ENCODE results near the gene UBE2Q1.

The UBE2Q1 gene

GRCh38 chr1:154586231-154586630 lies 27.8 kb upstream of the UBE2Q1 start:
- H3K36me3 ChIP-seq (ENCODE audit: insufficient read depth, low read length): peaks cover 74% of the 10 kb centered on the region
- no peaks in the 10 kb centered on the region for H3K4me1 ChIP-seq (ENCODE audit: insufficient read depth, low read length)
- no peaks in the 10 kb centered on the region for H3K9me3 ChIP-seq (ENCODE audit: control insufficient read depth, insufficient read depth, low read length)
- no peak overlapping the region for H3K9ac ChIP-seq (ENCODE audit: low read depth, low read length)

- H3K36me3 ChIP-seq (ENCODE audit: insufficient read depth, low read length): peaks cover 70% of the 10 kb centered on the region
- H3K4me1 ChIP-seq (ENCODE audit: insufficient read depth, low read length): no peaks in the 10 kb centered on the region
- no peaks in the 10 kb centered on the region for H3K9me3 ChIP-seq (ENCODE audit: control insufficient read depth, insufficient read depth, low read length)
- H3K9ac ChIP-seq (ENCODE audit: low read depth, low read length): no peak overlapping the region
Observed at GRCh38 chr1:154584267-154584994, 26.0 kb upstream of the UBE2Q1 start.

- peaks cover 65% of the 10 kb centered on the region for H3K36me3 ChIP-seq (ENCODE audit: insufficient read depth, low read length)
Observed at GRCh38 chr1:154583773-154584172, 25.3 kb upstream of the UBE2Q1 start.

GRCh38 chr1:154582885-154583284 lies 24.4 kb upstream of the UBE2Q1 start:
- H3K36me3 ChIP-seq (ENCODE audit: insufficient read depth, low read length): peaks cover 58% of the 10 kb centered on the region
- H3K9me3 ChIP-seq (ENCODE audit: control insufficient read depth, insufficient read depth, low read length): no peaks in the 10 kb centered on the region
- no peaks in the 10 kb centered on the region for H3K4me1 ChIP-seq (ENCODE audit: insufficient read depth, low read length)
- no peak overlapping the region for H3K9ac ChIP-seq (ENCODE audit: low read depth, low read length)

More at GRCh38 chr1:154583773-154584172, 25.3 kb upstream of the UBE2Q1 start:
- Histone ChIP-seq H3K9ac (ENCODE audit: low read depth, low read length) (no peak overlapping the region), H3K9me3 (ENCODE audit: control insufficient read depth, insufficient read depth, low read length) (no peaks in the 10 kb centered on the region), H3K4me1 (ENCODE audit: insufficient read depth, low read length) (no peaks in the 10 kb centered on the region)

- Histone ChIP-seq H3K9ac (ENCODE audit: low read depth, low read length) (no peak overlapping the region), H3K4me1 (ENCODE audit: insufficient read depth, low read length) (no peaks in the 10 kb centered on the region), H3K36me3 (ENCODE audit: insufficient read depth, low read length) (peaks cover 52% of the 10 kb centered on the region), H3K9me3 (ENCODE audit: control insufficient read depth, insufficient read depth, low read length) (no peaks in the 10 kb centered on the region)
Observed at GRCh38 chr1:154581766-154582165, 23.3 kb upstream of the UBE2Q1 start.

- Histone ChIP-seq H3K4me1 (ENCODE audit: insufficient read depth, low read length) (no peaks in the 10 kb centered on the region), H3K9me3 (ENCODE audit: control insufficient read depth, insufficient read depth, low read length) (no peaks in the 10 kb centered on the region), H3K9ac (ENCODE audit: low read depth, low read length) (no peak overlapping the region), H3K36me3 (ENCODE audit: insufficient read depth, low read length) (peaks cover 30% of the 10 kb centered on the region)
Observed at GRCh38 chr1:154579374-154579773, 20.9 kb upstream of the UBE2Q1 start.

- no peaks in the 10 kb centered on the region for H3K9me3 ChIP-seq (ENCODE audit: control insufficient read depth, insufficient read depth, low read length)
- H3K9ac ChIP-seq (ENCODE audit: low read depth, low read length): no peak overlapping the region
- no peaks in the 10 kb centered on the region for H3K4me1 ChIP-seq (ENCODE audit: insufficient read depth, low read length)
- peaks cover 18% of the 10 kb centered on the region for H3K36me3 ChIP-seq (ENCODE audit: insufficient read depth, low read length)
Observed at GRCh38 chr1:154578058-154578418, 19.6 kb upstream of the UBE2Q1 start.

GRCh38 chr1:154577346-154578057 lies 19.0 kb upstream of the UBE2Q1 start:
- H3K4me1 ChIP-seq (ENCODE audit: insufficient read depth, low read length): peaks cover 1% of the 10 kb centered on the region; the same call in 1 of the 2 replicates
- peaks cover 12% of the 10 kb centered on the region for H3K36me3 ChIP-seq (ENCODE audit: insufficient read depth, low read length)
- no peak overlapping the region for H3K9ac ChIP-seq (ENCODE audit: low read depth, low read length)
- no peaks in the 10 kb centered on the region for H3K9me3 ChIP-seq (ENCODE audit: control insufficient read depth, insufficient read depth, low read length)

GRCh38 chr1:154575951-154576566 lies 17.6 kb upstream of the UBE2Q1 start:
- Histone ChIP-seq H3K36me3 (ENCODE audit: insufficient read depth, low read length) (peaks cover 8% of the 10 kb centered on the region), H3K9ac (ENCODE audit: low read depth, low read length) (no peak overlapping the region), H3K9me3 (ENCODE audit: control insufficient read depth, insufficient read depth, low read length) (no peaks in the 10 kb centered on the region), H3K4me1 (ENCODE audit: insufficient read depth, low read length) (peaks cover 5% of the 10 kb centered on the region; the same call in 1 of the 2 replicates)

- H3K4me1 ChIP-seq (ENCODE audit: insufficient read depth, low read length): peaks cover 5% of the 10 kb centered on the region; the same call in 1 of the 2 replicates
Observed at GRCh38 chr1:154575147-154575927, 16.9 kb upstream of the UBE2Q1 start.

GRCh38 chr1:154574716-154575115 lies 16.3 kb upstream of the UBE2Q1 start:
- Histone ChIP-seq H3K4me1 (ENCODE audit: insufficient read depth, low read length) (peaks cover 5% of the 10 kb centered on the region; the same call in 1 of the 2 replicates), H3K9ac (ENCODE audit: low read depth, low read length) (no peak overlapping the region), H3K9me3 (ENCODE audit: control insufficient read depth, insufficient read depth, low read length) (no peaks in the 10 kb centered on the region), H3K36me3 (ENCODE audit: insufficient read depth, low read length) (no peaks in the 10 kb centered on the region; the same call in 1 of the 2 replicates)

More at GRCh38 chr1:154575147-154575927, 16.9 kb upstream of the UBE2Q1 start:
- H3K9me3 ChIP-seq (ENCODE audit: control insufficient read depth, insufficient read depth, low read length): no peaks in the 10 kb centered on the region
- H3K9ac ChIP-seq (ENCODE audit: low read depth, low read length): no peak overlapping the region
- peaks cover 6% of the 10 kb centered on the region for H3K36me3 ChIP-seq (ENCODE audit: insufficient read depth, low read length)

GRCh38 chr1:154573168-154573510 lies 14.7 kb upstream of the UBE2Q1 start:
- peaks cover 10% of the 10 kb centered on the region; the same call in 1 of the 2 replicates for H3K4me1 ChIP-seq (ENCODE audit: insufficient read depth, low read length)
- H3K9ac ChIP-seq (ENCODE audit: low read depth, low read length): no peak overlapping the region
- no peaks in the 10 kb centered on the region for H3K9me3 ChIP-seq (ENCODE audit: control insufficient read depth, insufficient read depth, low read length)
- H3K36me3 ChIP-seq (ENCODE audit: insufficient read depth, low read length): no peaks in the 10 kb centered on the region

- Histone ChIP-seq H3K36me3 (ENCODE audit: insufficient read depth, low read length) (no peaks in the 10 kb centered on the region), H3K9me3 (ENCODE audit: control insufficient read depth, insufficient read depth, low read length) (no peaks in the 10 kb centered on the region)
Observed at GRCh38 chr1:154572468-154573167, 14.2 kb upstream of the UBE2Q1 start.

GRCh38 chr1:154571964-154572288 lies 13.5 kb upstream of the UBE2Q1 start:
- Histone ChIP-seq H3K36me3 (ENCODE audit: insufficient read depth, low read length) (no peaks in the 10 kb centered on the region), H3K9me3 (ENCODE audit: control insufficient read depth, insufficient read depth, low read length) (no peaks in the 10 kb centered on the region), H3K4me1 (ENCODE audit: insufficient read depth, low read length) (peaks cover 10% of the 10 kb centered on the region; the same call in 1 of the 2 replicates), H3K9ac (ENCODE audit: low read depth, low read length) (no peak overlapping the region)

More at GRCh38 chr1:154572468-154573167, 14.2 kb upstream of the UBE2Q1 start:
- Histone ChIP-seq H3K4me1 (ENCODE audit: insufficient read depth, low read length) (peaks cover 10% of the 10 kb centered on the region; the same call in 1 of the 2 replicates), H3K9ac (ENCODE audit: low read depth, low read length) (no peak overlapping the region)

Measured in ES-I3 (cell line).